Measurements from ENCODE around the gene RAB3IL1. TPM values are rescaled to one million over a fixed set of nuclear protein-coding genes. Genes with fewer than 3 reads are reported as not detected.

The RAB3IL1 gene
- total and polyA plus RNA-seq, 4 donors: 2.1 to 41.6 (median 5.4) TPM

GRCh38 chr11:61905067-61905696 is 12.2 kb downstream of the RAB3IL1 start:
- WGBS: 90% methylated on average over 13 of the region's 13 CpGs
- no peak overlapping the region for H3K9ac ChIP-seq (ENCODE audit: low read depth in 1 of 2, low read length in 2 of 2)
- no peaks in the 10 kb centered on the region for H3K27me3 ChIP-seq (ENCODE audit: control insufficient read depth in 4 of 4, insufficient read depth in 4 of 4, low read length in 3 of 4)
- no peak overlapping the region for H3K27ac ChIP-seq (ENCODE audit: low read depth in 1 of 2, low read length in 2 of 2)
- no peak overlapping the region for H3K4me3 ChIP-seq (ENCODE audit: low read depth in 1 of 3, low read length in 3 of 3)
- H3K4me1 ChIP-seq (ENCODE audit: control insufficient read depth in 4 of 4, insufficient read depth in 4 of 4, low read length in 3 of 4): peaks cover 0 to 5% (median 0%) of the 10 kb centered on the region in 4 donors
- H3K9me3 ChIP-seq (ENCODE audit: control insufficient read depth in 4 of 4, low read length in 3 of 4): no peaks in the 10 kb centered on the region
- no peaks in the 10 kb centered on the region for H3K36me3 ChIP-seq (ENCODE audit: control insufficient read depth in 4 of 4, insufficient read depth in 3 of 4, low read depth in 1 of 4, low read length in 3 of 4)
- TF ChIP-seq HNF4G (IDR thresholded peaks at IDR 0.05) (no peak), SP1 (IDR thresholded peaks at IDR 0.05) (no peak), NR2F2 (IDR thresholded peaks at IDR 0.05) (no peak), FOXA2 (IDR thresholded peaks at IDR 0.05) (no peak), TAF1 (conservative IDR thresholded peaks at IDR 0.05) (no peak), GABPA (IDR thresholded peaks at IDR 0.05 in 1 of 2, conservative IDR thresholded peaks at IDR 0.05 in 1 of 2) (no peak), YY1 (IDR thresholded peaks at IDR 0.05) (no peak), RXRA (IDR thresholded peaks at IDR 0.05) (no peak), REST (IDR thresholded peaks at IDR 0.05) (no peak), ATF3 (IDR thresholded peaks at IDR 0.05) (no peak)
- TF ChIP-seq, protein P1, sequence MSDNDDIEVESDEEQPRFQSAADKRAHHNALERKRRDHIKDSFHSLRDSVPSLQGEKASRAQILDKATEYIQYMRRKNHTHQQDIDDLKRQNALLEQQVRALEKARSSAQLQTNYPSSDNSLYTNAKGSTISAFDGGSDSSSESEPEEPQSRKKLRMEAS (IDR thresholded peaks at IDR 0.05): no peak
- TF ChIP-seq, protein P2, sequence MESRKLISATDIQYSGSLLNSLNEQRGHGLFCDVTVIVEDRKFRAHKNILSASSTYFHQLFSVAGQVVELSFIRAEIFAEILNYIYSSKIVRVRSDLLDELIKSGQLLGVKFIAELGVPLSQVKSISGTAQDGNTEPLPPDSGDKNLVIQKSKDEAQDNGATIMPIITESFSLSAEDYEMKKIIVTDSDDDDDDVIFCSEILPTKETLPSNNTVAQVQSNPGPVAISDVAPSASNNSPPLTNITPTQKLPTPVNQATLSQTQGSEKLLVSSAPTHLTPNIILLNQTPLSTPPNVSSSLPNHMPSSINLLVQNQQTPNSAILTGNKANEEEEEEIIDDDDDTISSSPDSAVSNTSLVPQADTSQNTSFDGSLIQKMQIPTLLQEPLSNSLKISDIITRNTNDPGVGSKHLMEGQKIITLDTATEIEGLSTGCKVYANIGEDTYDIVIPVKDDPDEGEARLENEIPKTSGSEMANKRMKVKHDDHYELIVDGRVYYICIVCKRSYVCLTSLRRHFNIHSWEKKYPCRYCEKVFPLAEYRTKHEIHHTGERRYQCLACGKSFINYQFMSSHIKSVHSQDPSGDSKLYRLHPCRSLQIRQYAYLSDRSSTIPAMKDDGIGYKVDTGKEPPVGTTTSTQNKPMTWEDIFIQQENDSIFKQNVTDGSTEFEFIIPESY (IDR thresholded peaks at IDR 0.05): no peak
- DNase-seq (ENCODE audit: low spot score): no peak

DNA sequence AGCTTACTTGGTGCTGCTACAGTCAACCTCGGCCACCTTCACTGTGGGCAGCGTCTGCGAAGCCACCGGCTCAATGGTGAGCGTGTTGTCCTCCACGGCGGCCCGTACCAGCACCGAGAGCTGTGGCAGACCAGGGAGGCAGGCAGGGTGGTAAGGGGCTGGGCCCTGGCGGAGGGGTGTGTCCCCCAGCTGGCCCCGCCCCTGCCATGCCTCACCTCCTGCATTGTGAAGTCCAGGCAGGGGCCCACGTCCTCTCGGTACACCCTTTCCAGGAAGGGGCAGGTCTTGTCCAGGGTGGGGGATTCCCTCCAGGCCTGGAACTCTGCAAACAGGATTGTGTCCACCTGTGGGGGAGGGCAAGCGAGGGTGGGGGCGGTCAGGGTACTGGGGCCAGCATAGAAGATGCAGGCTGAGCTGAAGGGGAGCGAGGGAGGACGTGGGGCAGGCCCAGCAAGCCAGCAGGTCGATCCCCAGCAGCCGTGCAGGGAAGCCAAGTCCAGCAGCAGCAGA is 12.8 kb downstream of the RAB3IL1 start:
- Histone ChIP-seq H3K27ac (ENCODE audit: low read depth in 1 of 2, low read length in 2 of 2) (no peak overlapping the region), H3K9ac (ENCODE audit: low read depth in 1 of 2, low read length in 2 of 2) (peak overlapping the region in 1 of 2 donors; percentile 37), H3K9me3 (ENCODE audit: control insufficient read depth in 4 of 4, low read length in 3 of 4) (no peaks in the 10 kb centered on the region), H3K36me3 (ENCODE audit: control insufficient read depth in 4 of 4, insufficient read depth in 3 of 4, low read depth in 1 of 4, low read length in 3 of 4) (no peaks in the 10 kb centered on the region), H3K27me3 (ENCODE audit: control insufficient read depth in 4 of 4, insufficient read depth in 4 of 4, low read length in 3 of 4) (no peaks in the 10 kb centered on the region), H3K4me1 (ENCODE audit: control insufficient read depth in 4 of 4, insufficient read depth in 4 of 4, low read length in 3 of 4) (peaks cover 0 to 5% (median 0%) of the 10 kb centered on the region in 4 donors), H3K4me3 (ENCODE audit: low read depth in 1 of 3, low read length in 3 of 3) (peak overlapping the region in 2 of 3 donors; percentile 4 to 34)
- no peak for TF ChIP-seq TAF1 (conservative IDR thresholded peaks at IDR 0.05)
- TF ChIP-seq RAD21 (IDR thresholded peaks at IDR 0.05): no peak
- no peak for TF ChIP-seq FOXA1 (IDR thresholded peaks at IDR 0.05)
- TF ChIP-seq CTCF (IDR thresholded peaks at IDR 0.05; ENCODE audit: low read depth, low read length, missing input control): no peak
- TF ChIP-seq, protein P1 (IDR thresholded peaks at IDR 0.05): no peak
- peak; percentile 35 for TF ChIP-seq SP1 (IDR thresholded peaks at IDR 0.05)
- no peak for TF ChIP-seq FOXA2 (IDR thresholded peaks at IDR 0.05)
- TF ChIP-seq EGR1 (IDR thresholded peaks at IDR 0.05; ENCODE audit: low read depth in 2 of 2): no peak
- no peak for TF ChIP-seq YY1 (IDR thresholded peaks at IDR 0.05)
- WGBS: 41% methylated on average over 19 of the region's 19 CpGs
- DNase-seq (ENCODE audit: low spot score): no peak
